Cardiac septum (tissue), 1 donor: Measurements from ENCODE around the gene SLX9. TPM values are rescaled to one million over a fixed set of nuclear protein-coding genes. Genes with fewer than 3 reads are reported as not detected.

ENCODE experiments used
- DNase-seq: peaks from one replicate; pipeline ENCODE4 v3.0.0-alpha.2; 2020; ENCODE audit warnings: low spot score
- intact Hi-C: fragments of 100-400 bp; cut with DNase I; formaldehyde crosslinking; loops from one replicate; pipeline ENCODE4 v1.14.0; 2022
- total RNA-seq: library from RNA; stranded (reverse); fragmentation: NEBNext Ultra II Directional; extraction: Animal tissue kit (Norgen Biotek cat#: 25700); gene quantifications from one replicate; pipeline ENCODE4 v1.2.1, GENCODE V29; 2021
- donor health status: DM: no; HTN: no; CAD: no.

The SLX9 gene
- total RNA-seq, 1 donor from 2014 or later: 35.8 TPM

- intact Hi-C loops: no loop called here
- no peak for DNase-seq
These were observed 63.7 kb downstream of the SLX9 start for GRCh38 chr21:45003331-45004058.

DNA sequence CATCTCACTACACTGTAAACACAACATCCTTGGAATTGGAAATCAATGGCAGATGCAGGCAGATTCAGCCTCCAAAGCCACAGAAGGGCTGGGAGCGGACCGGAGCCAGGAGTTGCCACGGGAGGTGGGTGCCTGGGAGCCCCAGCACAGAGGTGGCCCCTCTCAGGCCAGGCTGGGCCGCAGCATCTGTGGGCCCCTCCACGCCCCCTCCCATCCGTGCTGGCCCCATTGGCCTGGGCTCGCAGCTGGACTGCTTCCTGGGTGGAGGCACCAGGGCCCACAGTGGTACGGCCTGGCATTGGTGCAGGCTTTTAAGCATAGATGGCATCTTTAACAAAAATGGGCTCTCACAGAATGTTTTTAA, 64.2 kb downstream of the SLX9 start:
- intact Hi-C loops: no loop called here

DNA sequence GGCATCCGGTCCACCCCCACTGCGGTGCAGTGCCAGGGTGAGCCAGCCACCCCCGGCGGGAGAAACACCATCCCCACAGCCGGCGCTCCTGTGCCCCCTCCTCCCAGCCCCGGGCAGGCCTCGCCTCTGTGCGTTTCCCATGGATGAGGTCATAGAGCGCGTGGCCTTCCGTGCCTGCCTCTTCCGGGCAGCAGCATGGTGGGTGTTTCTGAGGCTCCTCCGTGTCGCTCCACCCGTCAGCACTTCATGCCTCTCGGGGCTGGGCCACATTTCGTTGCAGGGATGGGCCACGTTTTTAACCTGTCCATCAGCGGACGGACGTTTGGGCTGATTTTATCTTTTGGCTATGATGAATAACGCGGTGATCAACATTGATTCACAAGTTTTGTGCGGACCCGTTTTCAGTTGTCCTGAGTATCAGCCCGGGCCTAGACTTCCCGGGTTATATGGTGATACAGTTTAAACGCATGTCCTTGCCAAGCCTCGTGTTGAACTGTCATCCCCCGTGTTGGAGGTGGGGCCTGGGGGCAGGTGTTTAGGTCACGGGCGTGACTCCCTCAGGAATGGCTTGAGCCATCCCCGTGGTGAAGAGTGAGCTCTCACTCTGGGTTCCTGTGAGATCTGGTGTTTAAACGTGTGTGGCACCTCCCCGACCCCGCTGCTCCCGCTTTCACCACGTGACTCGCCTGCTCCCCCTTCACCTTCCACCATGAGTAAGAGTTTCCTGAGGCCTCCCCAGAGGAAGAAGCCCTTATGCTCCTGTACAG, 64.8 kb downstream of the SLX9 start:
- intact Hi-C loops: no loop called here
- no peak for DNase-seq

More for the DNA sequence above, 64.2 kb downstream of the SLX9 start:
- DNase-seq: no peak

GRCh38 chr21:45006536-45007095, 66.8 kb downstream of the SLX9 start:
- intact Hi-C loops: no loop called here
- DNase-seq: no peak

DNA sequence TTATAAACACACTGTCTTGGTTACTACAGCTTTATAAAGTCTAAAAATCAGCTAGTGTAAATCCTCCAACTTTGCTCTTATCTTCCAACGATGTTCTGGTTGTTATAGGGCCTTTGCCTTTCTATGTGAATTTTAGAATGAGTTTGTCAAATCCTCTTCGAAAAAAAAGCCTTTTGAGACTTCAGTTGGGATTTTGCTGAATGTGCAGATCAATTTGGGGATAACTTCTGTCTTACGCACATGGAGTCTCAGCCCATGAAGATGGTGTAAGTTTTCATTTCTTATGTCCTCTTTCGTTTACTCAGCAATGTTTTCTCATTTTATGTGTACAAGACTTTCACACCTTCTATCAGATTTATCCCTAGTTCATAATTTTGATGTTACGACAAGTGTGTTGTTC, 69.8 kb downstream of the SLX9 start:
- DNase-seq: no peak
- intact Hi-C loops: no loop called here

- intact Hi-C loops: no loop called here
- no peak for DNase-seq
These were observed 70.3 kb downstream of the SLX9 start for GRCh38 chr21:45010096-45010495.

DNA sequence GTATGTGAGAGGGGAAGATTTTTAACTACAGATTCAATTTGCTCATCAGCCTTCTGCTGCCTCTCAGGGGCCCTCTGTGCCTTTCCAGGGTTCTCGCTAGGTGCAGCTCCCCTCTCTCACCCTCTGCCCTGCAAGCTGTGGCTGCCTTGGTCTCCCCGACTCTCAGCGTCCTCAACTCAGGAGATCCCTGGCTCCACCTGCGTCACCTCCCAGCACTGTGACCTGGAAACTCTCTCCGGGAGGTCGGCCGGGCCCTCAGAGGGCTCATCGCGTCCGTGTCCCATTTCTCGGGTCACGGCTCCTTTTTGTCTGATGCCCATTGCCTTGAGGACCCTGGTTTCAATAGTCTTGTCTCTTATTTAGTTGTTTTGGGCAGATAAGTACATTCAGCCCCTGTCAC, 71.0 kb downstream of the SLX9 start:
- intact Hi-C loops: no loop called here
- no peak for DNase-seq

- intact Hi-C loops: no loop called here
- DNase-seq: no peak
These were observed 71.6 kb downstream of the SLX9 start for GRCh38 chr21:45011426-45011825.

- DNase-seq: no peak
- intact Hi-C loops: no loop called here
These were observed 72.3 kb downstream of the SLX9 start for GRCh38 chr21:45011911-45012661.

GRCh38 chr21:45012662-45013259, 72.9 kb downstream of the SLX9 start:
- DNase-seq: peak; percentile 38
- intact Hi-C loops: no loop called here

DNA sequence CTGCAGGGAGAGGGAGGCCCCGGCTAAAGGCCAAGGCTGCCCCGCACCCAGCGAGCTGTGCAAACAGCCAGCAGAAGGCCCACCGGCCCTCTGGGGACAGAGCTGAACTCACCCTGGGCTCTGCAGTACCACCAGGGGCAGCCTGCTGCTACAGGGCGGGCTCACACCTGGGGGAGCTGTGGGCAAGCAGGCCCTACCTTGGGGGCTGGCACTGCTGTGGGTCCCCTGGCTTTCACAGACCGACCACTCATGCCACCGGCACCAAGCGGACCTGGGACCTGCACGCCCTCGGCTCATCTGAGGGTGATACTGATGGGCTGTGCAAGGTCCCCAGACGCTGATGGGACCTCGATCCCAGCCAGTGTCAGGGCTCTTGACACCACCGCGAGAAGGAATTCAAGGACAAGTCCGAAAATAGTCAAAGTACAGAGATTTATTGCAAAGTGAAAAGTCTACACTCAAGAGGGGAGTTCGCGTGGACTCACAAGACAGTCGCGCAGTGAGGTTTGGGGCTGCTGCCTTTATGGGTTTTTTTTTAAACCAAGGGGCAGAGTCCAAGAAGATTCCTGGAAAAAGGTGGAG, 73.5 kb downstream of the SLX9 start:
- no peak for DNase-seq
- intact Hi-C loops: no loop called here

- intact Hi-C loops: no loop called here
- DNase-seq: peak; percentile 26
These were observed 75.1 kb downstream of the SLX9 start for GRCh38 chr21:45014747-45015468.

- intact Hi-C loops: no loop called here
- peak; percentile 35 for DNase-seq
These were observed 75.6 kb downstream of the SLX9 start for GRCh38 chr21:45015469-45015860.

DNA sequence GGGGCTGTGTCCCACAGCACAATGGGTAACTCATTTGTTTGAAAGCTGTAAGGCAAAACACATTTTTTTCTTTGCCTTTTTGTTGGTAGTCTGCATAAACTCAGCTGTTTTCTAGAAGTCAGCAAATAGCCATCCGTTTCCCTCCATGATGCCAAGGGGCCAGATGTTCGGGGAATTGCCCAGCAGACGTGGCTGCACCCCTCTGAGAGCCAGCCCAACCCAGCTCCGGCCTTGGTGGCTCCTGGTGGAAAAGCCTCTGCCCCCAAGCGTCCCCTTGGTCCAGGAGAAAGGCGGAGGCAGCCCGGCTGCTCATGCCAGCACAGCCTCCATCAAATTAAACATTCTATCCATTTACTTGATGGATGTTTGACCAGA, 76.2 kb downstream of the SLX9 start:
- intact Hi-C loops: no loop called here
- DNase-seq: peak; percentile 62

- peak; percentile 74 for DNase-seq
- intact Hi-C loops: no loop called here
These were observed 76.7 kb downstream of the SLX9 start for GRCh38 chr21:45016406-45017038.

DNA sequence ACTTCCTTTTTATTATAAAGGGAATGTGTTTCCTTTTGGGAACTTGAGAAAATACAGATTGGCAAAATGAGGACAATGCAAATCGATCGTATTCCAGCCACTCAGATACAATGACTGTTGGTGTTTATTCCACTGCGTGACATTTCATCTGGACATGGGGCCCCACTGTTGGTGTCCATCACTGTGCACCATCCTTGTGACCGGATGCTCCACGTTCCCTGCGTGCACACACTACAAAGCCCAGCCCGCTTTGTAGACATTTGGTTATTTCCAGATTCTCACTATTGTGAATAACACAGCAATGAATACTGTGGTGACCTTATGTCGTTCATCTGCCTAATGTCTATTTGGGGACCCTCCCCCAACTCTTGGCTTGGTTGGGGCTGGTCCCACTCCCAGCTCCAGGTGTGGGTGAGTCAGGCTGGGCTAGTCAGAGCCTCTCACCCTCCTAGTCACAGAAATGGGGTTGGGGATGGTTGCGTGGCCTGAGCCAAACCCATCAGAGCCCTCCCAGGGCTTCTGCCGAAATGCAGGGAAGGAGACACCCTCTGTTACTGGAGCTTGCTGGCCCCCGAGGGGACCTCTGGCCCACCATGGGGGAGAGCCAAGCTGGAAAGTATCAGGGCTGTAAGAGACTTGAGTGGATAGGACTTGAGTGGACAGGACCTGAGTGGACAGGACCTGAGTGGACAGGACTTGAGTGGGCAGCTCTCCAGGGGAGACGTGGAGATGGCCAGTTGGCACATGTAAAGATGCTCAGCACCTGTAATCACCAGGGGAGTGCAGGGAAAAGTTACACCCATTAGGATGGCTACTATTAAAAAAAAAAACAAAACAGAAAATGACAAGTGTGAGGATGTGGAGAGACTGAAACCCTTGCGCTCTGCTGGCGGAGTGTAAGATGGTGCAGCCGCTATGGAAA, 77.5 kb downstream of the SLX9 start:
- intact Hi-C loops: no loop called here
- DNase-seq: peak; percentile 63
